Neuron (in vitro differentiated cells): ENCODE results near the gene STK26.
"Not testable (repeated sequence)": the region's sequence is repeated elsewhere in the genome, so short reads cannot be mapped to it uniquely, and the experiment has no call there.

ENCODE experiments used
- H2AFZ ChIP-seq: one replicate; pipeline ENCODE4 v1.6.1; 2013; ENCODE audit warnings: low read depth, mild to moderate bottlenecking, inconsistent platforms, low read length, moderate library complexity
- H3K27me3 ChIP-seq: one replicate; pipeline ENCODE4 v1.6.1; 2013; ENCODE audit warnings: low read length; ENCODE audit not compliant: insufficient read depth
- H3K36me3 ChIP-seq: one replicate; pipeline ENCODE4 v1.6.1; 2013; ENCODE audit warnings: low read length; ENCODE audit not compliant: insufficient read depth
- H3K4me1 ChIP-seq: one replicate; pipeline ENCODE4 v1.6.1; 2013; ENCODE audit warnings: low read length; ENCODE audit not compliant: insufficient read depth
- H3K4me3 ChIP-seq: 2 replicates; pipeline ENCODE4 v1.5.1; 2013; ENCODE audit warnings: mild to moderate bottlenecking, low read length, moderate library complexity
- H3K9me3 ChIP-seq: one replicate; pipeline ENCODE4 v1.6.1; 2013; ENCODE audit warnings: low read length

Gene STK26

DNA sequence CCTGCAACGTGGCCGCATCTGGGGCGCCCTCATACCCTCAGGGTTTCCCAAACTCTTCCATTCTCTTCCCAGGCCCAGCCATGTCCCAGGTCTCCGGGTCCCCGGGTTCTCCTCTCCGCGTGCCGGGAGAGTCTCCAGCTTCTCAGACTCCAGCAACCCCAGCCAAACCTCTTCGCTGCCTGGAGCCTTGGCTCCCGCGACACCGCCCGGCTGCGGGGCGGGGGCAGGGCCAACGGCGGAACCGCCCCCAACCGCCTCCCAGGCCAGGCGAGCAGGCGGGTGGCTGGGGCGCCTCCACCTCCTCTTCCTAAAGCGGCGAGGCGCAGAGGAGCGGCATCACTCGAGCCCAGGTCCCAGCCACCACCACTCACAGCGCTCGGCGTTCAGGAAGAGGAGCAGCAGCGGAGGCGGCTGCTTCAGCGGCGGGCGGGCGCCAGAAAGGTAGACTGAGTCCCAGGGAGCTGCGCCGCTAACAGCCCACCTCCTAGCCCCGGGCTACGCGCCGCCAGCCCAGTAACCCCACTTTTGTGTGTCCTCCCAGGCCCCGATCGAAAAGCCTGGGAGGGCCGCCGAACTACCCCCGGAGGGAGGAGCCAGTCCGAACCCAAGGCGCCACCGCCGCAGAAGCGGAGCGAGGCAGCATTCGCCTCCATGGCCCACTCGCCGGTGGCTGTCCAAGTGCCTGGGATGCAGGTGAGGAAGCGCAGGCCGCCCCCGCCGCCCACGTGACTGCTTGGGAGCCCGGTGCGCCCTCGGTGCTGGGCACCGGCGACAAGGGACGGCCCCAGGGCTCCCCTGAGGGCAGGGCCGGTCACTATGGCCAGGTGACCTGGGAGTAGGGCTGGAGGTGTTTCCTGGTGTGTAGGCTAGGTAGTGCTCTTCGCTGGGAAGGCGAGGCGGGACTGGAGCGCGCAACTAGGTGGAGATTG is at the start of gene STK26:
TSS of gene STK26 (plus strand) at position 336 of the 929 bp plus-strand sequence. CDS start at position 652, 316 bp downstream.
- Histone ChIP-seq H3K36me3 (no peaks in the 10 kb centered on the region), H3K27me3 (peaks cover 6% of the 10 kb centered on the region), H3K9me3 (no peaks in the 10 kb centered on the region), H3K4me3 (peak within 1 kb of the TSS; percentile 61), H3K4me1 (peaks cover 4% of the 10 kb centered on the region), H2AFZ (peak within 1 kb of the TSS; percentile 74)

DNA sequence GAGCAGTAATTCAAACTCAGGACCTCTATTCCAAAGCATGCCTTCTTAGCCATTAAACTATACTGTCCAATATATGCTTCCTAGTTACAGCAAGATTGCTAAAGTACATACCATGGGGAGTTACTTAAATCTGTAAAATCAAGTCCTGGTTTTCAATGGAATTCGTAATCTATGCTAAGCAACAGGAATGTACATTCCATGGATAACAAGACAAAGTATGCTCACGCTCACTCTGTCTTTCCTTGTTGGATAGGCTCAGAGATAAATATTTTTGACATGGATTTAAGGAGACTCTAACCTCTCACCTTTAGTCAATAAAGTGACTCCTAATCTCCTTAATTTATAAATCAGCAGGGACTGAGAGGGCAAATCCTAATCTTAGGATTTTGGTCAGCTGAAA is 47.3 kb upstream of the STK26 start:
- Histone ChIP-seq H3K4me3 (no peak overlapping the region), H3K9me3 (no peaks in the 10 kb centered on the region), H3K27me3 (peaks cover 5% of the 10 kb centered on the region), H3K4me1 (no peaks in the 10 kb centered on the region), H2AFZ (no peak overlapping the region), H3K36me3 (no peaks in the 10 kb centered on the region)

DNA sequence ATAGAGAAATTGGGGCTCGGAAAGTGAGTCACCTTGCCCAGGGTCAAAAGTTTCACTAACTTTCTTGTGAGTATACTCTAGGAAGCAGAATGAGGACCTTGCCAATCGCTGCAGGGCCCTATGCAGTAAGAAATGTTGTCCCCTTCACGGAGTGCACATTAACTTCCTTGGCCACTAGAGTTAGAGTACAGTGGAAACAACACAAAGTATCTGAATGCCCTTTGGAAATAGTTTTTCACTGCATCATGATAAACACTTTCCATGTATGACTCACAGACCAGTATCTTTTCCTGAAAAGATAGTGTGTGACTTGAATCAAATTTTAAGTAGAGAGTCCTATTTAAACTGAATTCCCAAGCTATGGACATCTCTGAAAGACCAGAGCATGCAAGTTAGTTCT is 45.5 kb upstream of the STK26 start:
- no peaks in the 10 kb centered on the region for H3K4me1 ChIP-seq
- no peaks in the 10 kb centered on the region for H3K27me3 ChIP-seq
- H3K36me3 ChIP-seq = no peaks in the 10 kb centered on the region
- no peaks in the 10 kb centered on the region for H3K9me3 ChIP-seq
- H3K4me3 ChIP-seq = no peak overlapping the region
- no peak overlapping the region for H2AFZ ChIP-seq

DNA sequence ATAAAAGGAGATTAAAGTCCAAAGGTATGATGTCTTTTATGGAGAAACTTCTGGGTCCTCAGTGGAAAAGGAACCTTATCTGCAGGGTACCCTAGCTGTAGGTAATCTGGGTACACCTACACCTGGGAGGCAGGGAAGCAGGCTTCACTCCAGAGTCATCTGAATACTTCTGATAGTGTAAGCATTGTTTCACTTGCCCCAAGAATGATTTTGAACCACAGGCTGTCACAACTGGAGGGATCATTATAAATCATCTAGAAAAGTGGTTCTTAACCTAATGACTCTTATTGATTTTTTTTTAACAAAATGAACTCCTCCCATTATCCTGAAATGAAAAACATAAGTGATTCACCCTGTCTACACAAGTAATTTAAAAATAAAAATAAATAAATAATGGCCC is 44.0 kb upstream of the STK26 start:
- Histone ChIP-seq H3K4me3 (no peak overlapping the region), H3K36me3 (no peaks in the 10 kb centered on the region), H3K27me3 (peaks cover 4% of the 10 kb centered on the region), H3K9me3 (no peaks in the 10 kb centered on the region), H3K4me1 (no peaks in the 10 kb centered on the region), H2AFZ (no peak overlapping the region)

DNA sequence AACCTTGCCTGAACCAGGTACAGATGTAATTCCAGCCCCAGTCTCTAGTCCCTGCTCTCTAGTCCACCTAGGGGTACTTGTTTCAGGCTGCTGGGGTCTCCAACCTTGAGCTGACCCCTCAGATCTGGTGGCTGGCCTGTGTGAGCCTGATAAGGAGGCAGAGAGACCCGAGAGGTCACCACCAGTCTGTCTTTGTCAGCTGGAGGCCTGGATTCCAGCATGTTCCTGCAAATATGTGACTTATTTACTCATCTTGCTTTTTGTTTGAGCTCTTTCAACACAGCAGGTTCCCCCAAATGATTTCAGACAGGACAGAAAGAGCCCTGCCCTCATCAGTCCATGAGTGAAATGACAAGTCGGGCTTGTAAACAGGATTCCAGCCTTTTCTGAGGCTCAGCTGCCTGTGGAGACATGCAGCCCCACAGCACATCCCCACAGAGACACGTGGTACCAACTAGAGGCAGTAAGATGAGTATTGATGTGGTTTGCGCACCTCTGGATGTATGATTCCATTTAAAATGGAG is 37.5 kb upstream of the STK26 start:
- Histone ChIP-seq H3K9me3 (no peaks in the 10 kb centered on the region), H3K4me1 (no peaks in the 10 kb centered on the region), H3K36me3 (no peaks in the 10 kb centered on the region), H2AFZ (no peak overlapping the region), H3K27me3 (peaks cover 15% of the 10 kb centered on the region), H3K4me3 (no peak overlapping the region)

DNA sequence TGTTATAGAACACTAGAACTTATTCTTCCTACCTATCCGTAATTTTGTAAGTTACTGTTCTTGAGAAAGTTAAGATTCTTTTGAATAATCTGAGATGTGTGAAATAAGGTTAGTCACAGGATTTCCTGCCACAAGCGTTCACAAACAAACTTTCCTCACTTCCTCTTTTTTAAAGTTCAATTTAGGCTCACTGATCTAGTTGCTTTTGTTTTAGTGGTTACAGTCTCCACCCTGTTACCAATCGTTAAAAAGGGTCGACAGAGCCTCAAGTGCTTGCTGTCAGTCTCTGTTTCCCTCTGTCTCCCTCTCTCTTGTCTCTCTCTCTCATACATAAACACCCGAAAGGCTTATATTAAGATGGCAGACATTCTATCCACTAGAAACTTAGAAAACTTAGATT is 35.9 kb upstream of the STK26 start:
- Histone ChIP-seq H3K36me3 (no peaks in the 10 kb centered on the region), H3K27me3 (peaks cover 15% of the 10 kb centered on the region), H3K4me3 (no peak overlapping the region), H2AFZ (no peak overlapping the region), H3K4me1 (no peaks in the 10 kb centered on the region), H3K9me3 (no peaks in the 10 kb centered on the region)

DNA sequence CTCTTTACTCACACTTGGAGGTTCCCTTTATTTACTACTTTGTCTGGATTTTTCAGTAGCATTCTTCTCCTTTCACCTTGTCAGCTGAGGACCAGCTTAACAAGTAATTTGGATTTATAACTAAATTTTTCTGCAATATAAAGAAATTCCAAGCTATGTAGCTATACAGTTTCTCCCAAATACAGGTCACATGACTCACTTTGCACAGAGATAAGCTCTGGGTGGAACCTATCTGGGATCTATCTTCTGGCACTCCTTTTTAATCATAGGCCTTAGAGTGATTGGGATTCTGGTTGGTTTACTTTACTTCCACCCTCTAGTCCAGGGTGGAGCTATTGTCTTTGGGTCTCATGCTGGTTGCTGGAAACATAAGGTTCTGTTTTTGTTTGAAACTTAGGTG is 34.9 kb upstream of the STK26 start:
- Histone ChIP-seq H2AFZ (no peak overlapping the region), H3K9me3 (no peaks in the 10 kb centered on the region), H3K36me3 (no peaks in the 10 kb centered on the region), H3K4me3 (no peak overlapping the region), H3K27me3 (peaks cover 12% of the 10 kb centered on the region), H3K4me1 (no peaks in the 10 kb centered on the region)

DNA sequence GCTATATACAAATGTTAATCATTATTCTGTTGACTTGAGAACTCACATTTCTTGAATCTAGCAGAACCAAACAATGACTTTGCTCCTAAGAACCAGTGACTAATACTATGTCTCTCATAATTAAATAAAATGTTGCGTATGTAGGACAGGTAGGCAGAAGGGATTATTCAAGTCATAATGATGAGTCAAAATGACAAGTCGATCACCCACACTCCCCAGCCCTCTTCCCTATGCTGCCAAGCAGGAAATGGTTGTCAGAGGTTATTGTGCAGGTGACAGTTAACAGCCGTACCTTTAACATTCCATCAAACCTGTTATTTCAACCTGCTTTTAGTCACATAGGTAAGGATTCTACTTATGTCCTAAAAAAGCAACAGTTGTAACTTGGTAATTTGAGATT is 22.0 kb upstream of the STK26 start:
- H3K4me1 ChIP-seq = no peaks in the 10 kb centered on the region
- no peak overlapping the region for H2AFZ ChIP-seq
- H3K36me3 ChIP-seq = no peaks in the 10 kb centered on the region
- H3K9me3 ChIP-seq = no peaks in the 10 kb centered on the region
- H3K27me3 ChIP-seq = peaks cover 10% of the 10 kb centered on the region
- no peak overlapping the region for H3K4me3 ChIP-seq

DNA sequence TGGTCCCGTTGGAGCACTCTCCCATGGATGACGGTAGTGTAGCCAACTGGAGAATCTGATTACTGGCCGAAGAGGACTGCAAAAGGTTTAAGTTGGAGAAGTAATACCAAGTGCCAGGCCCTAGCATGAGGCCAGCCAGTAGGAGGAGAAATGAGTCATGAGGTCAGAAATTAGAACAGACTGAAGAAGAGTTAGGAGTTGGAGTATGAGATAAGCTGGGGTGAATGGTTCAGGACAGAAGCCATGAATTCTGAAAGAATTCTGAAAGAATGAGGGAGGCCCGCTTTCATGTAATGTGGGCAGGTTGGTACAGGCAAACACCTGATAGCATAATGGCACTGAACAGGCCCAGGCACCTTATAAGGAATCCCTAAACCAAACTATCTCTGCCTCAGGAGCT is 18.4 kb upstream of the STK26 start:
- Histone ChIP-seq H3K27me3 (peaks cover 10% of the 10 kb centered on the region), H3K4me3 (no peak overlapping the region), H3K36me3 (no peaks in the 10 kb centered on the region), H2AFZ (no peak overlapping the region), H3K4me1 (no peaks in the 10 kb centered on the region), H3K9me3 (no peaks in the 10 kb centered on the region)

DNA sequence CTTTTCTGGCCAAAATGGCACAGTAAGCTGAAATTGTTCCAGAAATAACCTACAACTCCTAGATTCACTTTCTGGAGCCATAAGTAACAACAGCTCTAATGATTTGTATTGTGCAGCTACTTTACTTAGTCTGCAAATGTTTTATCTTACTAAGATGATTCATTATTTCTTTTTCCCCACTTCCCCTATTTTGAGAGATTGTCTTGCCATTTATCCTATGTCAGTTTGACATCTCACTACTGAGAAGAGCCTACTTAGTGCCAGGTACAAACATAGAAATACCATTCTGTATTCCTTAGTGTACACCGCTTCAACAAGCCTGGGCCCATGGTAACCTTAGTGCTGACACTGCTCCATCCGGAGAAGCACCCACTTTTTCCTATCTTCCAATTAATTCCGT is 13.8 kb upstream of the STK26 start:
- Histone ChIP-seq H3K27me3 (peaks cover 6% of the 10 kb centered on the region), H3K4me1 (no peaks in the 10 kb centered on the region), H3K36me3 (no peaks in the 10 kb centered on the region), H2AFZ (no peak overlapping the region), H3K4me3 (no peak overlapping the region), H3K9me3 (no peaks in the 10 kb centered on the region)

DNA sequence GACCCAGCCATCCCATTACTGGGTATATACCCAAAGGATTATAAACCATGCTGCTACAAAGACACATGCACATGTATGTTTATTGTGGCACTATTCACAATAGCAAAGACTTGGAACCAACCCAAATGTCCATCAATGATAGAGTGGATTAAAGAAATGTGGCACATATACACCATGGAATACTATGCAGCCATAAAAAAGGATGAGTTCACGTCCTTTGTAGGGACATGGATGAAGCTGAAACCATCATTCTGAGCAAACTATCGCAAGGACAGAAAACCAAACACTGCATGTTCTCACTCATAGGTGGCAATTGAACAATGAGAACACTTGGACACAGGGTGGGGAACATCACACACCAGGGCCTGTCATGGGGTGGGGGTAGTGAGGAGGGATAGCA is 12.9 kb upstream of the STK26 start:
- not testable (repeated sequence) for H3K27me3 ChIP-seq, H3K4me1 ChIP-seq, H3K4me3 ChIP-seq, H3K9me3 ChIP-seq, H2AFZ ChIP-seq, H3K36me3 ChIP-seq

DNA sequence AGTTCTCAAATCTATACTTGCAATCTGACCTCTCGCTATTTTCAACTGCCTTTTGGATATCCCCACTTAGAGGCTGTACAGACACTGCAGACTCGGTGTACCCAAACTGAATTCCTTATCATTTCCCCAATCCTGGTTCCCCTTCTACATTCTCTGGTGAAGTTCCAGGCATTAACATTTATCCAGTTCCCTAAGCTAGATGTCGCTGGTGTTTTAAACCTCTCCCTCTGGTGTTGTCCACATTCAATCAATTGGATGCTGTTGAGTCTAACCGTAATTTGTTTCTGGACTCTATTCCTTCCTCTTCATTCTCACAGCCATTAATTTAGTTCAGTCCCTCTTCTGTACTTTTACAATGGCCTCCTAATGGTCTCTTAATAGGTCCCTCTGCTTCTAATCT is 7.2 kb upstream of the STK26 start:
- no peaks in the 10 kb centered on the region for H3K9me3 ChIP-seq
- no peaks in the 10 kb centered on the region for H3K36me3 ChIP-seq
- no peak overlapping the region for H3K4me3 ChIP-seq
- H3K27me3 ChIP-seq = peaks cover 9% of the 10 kb centered on the region
- no peak overlapping the region for H2AFZ ChIP-seq
- H3K4me1 ChIP-seq = no peaks in the 10 kb centered on the region

DNA sequence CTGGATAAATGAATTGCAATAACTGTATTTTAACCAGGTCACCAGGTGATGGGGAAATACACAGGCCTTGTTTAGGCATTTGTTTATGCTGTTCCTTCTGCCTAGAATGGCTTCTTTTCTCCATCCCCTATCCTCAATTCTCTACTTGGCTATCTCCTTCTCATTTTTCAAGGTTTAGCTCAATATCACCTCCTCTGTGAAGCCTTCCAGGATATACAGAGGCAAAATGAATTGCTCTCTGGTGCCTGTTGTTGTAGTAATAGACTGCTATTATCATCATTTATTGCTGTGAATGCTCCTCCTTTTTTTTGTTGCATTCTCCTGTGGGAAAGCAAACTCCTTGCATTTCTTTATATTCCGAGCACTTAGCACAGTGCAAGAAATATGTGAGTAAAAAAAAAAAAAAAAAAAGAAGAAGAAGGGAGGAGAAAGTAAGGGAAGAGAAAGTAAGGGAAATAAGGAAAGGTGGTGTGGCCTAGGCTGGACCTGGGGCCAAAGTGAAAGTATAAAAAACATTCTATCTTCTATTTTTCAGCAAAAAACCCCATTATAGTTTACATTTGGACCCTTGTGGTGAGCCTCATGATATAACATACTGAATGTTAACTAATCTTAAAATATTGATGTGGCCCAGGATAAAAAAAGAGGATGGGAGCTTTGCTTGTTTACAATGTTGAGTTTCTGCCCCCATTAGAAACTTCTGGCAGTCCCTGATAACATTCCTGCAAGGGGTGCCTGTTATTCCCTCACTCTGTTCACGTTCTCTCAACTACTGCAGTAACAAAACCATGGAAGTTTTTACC is 6.3 kb upstream of the STK26 start:
- no peak overlapping the region for H3K4me3 ChIP-seq
- H3K4me1 ChIP-seq = no peaks in the 10 kb centered on the region
- peaks cover 9% of the 10 kb centered on the region for H3K27me3 ChIP-seq
- no peaks in the 10 kb centered on the region for H3K36me3 ChIP-seq
- no peaks in the 10 kb centered on the region for H3K9me3 ChIP-seq
- H2AFZ ChIP-seq = no peak overlapping the region
